Ovary (tissue), 3 donors: ENCODE data around the gene SYTL3.

Source experiments
- EP300 ChIP-seq: sonication (generic); formaldehyde crosslinking; IDR thresholded peaks from one replicate; pipeline ENCODE4 v1.6.1; 2017; ENCODE audit warnings: antibody characterized with exemption
- POLR2A ChIP-seq: fragments of 450-650 bp; IDR thresholded peaks from one replicate; pipeline ENCODE4 v1.6.1; 2017; ENCODE audit warnings: antibody characterized with exemption, mild to moderate bottlenecking, moderate library complexity
- TF ChIP-seq, protein P1 (sequence below), 3 donors: fragments of 450-650 bp in 2 of 3; fragments of 200-600 bp in 1 of 3; IDR thresholded peaks; one replicate each; pipeline versions ENCODE4 v1.5.1 to v1.8.0; 2016 to 2022; ENCODE audit warnings: antibody characterized with exemption in 3 of 3, mild to moderate bottlenecking in 1 of 3
- donor health status: DM: no; HTN: no; CAD: no.

DNA sequence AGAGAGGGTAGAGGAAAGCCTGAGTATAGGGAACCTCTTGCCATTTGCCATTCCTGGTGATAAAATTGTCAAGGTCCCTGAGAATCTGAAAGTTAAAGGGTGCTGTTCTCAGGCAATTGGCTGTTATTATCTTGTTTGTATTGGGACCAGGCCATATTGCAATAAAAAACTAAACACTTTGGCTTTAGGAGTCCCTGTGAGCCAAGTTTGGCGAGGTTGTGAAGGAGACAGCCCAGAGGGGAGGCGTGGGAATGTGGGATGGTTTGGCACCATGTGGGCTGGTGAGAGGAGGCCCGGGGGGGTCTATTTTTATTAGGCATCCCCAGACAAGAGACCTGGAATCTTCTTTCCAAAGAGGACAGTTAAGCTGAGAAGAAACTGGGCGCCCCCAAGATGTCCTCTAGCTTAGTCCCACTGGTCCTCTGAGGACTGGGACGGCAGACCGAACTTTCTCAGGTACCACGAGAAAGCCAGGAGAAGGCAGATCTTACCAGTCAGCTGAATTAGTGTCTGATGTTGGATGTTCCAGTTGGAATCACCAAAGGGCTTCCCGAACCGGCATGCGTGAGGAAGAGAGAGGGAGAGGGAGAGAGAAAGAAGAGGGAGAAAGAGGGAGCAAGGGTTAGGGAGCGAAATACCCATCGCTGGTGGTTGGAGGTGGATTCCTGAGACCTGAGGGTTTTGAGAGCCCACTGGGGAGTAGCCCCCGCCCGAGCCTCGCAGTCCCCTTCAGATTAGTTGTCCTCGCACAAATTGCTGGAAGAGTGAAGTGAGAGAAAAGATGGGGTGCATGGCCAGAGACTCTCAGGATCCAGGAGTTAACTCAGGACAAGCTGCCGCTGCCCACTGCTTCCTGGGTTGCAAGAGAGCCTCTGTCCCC lies 29.7 kb upstream of the SYTL3 start:
- TF ChIP-seq POLR2A (no peak), EP300 (no peak)
- TF ChIP-seq, protein P1, sequence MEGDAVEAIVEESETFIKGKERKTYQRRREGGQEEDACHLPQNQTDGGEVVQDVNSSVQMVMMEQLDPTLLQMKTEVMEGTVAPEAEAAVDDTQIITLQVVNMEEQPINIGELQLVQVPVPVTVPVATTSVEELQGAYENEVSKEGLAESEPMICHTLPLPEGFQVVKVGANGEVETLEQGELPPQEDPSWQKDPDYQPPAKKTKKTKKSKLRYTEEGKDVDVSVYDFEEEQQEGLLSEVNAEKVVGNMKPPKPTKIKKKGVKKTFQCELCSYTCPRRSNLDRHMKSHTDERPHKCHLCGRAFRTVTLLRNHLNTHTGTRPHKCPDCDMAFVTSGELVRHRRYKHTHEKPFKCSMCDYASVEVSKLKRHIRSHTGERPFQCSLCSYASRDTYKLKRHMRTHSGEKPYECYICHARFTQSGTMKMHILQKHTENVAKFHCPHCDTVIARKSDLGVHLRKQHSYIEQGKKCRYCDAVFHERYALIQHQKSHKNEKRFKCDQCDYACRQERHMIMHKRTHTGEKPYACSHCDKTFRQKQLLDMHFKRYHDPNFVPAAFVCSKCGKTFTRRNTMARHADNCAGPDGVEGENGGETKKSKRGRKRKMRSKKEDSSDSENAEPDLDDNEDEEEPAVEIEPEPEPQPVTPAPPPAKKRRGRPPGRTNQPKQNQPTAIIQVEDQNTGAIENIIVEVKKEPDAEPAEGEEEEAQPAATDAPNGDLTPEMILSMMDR (IDR thresholded peaks at IDR 0.05): no peak
